Stimulated activated CD8-positive, alpha-beta memory T cell treated with anti-CD3 and anti-CD28 coated beads, Interleukin-2, amount 100 ng/mL, for 1 hour (primary cell): ENCODE results near the gene FNDC8.
"Not testable (repeated sequence)": the region's sequence is repeated elsewhere in the genome, so short reads cannot be mapped to it uniquely, and the experiment has no call there.

ENCODE experiments used
- DNase-seq, 2 donors: peaks; one replicate each; pipeline ENCODE4 v3.0.0-alpha.2; 2020; ENCODE audit warnings: low read depth in 2 of 2

FNDC8 gene

DNA sequence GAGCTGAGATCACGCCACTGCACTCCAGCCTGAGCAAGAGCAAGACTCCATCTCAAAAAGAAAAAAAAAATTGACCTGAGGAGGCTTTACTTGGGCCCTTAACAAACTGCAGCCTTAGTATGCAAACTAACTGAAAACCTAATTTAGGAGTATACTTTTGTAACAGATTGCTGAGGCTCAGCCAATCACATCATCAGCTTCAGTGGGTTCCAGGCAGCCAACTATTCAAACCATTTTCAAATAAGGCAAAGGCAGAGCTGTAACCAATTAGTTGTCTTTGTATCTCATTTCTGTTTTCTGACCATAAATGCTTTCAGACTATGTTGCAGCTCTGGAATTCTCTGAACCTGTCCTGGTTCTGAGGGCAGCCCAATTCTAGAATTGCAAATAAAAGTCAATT lies 25.7 kb upstream of the FNDC8 start:
- DNase-seq: no peak

GRCh38 chr17:35097776-35098175 lies 23.6 kb upstream of the FNDC8 start:
- DNase-seq: no peak

GRCh38 chr17:35099908-35100307 lies 21.5 kb upstream of the FNDC8 start:
- DNase-seq: no peak

DNA sequence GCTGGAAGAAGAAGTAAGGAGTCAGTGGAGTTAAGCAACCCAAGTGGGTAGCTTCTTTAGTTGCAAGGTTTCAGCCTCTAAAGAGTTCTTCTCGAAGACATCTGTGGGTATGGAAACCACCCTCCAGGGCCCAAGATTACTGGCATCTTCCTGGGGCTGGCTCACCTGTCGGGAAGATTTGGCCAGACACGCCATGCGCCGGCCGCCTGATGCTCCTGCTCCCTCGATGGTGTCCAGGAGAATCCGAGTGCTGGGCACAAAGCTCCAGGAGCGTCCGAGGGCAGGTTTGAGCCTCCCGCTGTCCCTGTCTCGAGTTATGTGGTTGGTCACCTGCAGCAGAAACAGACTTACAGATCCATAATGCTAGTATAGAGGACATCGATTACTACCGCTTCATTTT lies 20.4 kb upstream of the FNDC8 start:
- no peak for DNase-seq

DNA sequence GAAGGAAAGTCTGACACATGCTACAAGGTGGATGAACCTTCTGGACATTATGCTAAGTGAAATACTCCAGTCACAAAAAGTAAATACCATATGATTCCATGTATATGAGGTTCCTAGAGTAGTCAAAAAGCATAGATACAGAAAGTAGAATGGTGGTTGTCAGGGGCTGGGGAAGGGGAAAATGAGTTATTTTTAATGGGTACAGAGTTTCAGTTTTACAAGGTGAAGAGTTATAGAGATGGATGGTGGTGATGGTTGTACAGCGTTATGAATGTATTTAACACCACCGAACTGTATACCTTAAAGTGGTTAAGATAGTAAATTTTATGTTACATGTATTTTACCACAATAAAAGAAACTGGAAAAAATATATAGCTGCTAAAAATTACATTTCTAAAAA lies 19.7 kb upstream of the FNDC8 start:
- no peak for DNase-seq

DNA sequence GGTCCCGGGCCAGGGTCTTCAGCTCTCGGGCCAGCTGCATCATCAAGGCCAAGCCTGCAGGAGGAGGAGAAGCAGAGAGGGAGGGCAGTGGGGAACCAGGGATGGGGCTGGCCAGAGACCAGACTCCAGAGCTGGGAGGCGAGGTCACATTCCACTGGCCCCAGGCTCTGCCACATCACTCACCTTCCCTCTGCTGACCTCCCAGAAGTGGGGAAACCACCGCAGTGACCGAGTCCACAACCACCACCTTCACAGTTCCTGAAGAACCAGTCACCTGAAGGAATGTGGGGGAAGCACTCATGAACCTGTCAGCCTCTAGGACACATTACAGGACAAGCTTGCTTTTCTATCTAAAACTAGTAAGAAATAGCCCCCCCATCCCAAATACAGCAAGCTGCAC lies 18.1 kb upstream of the FNDC8 start:
- no peak for DNase-seq

- no peak for DNase-seq
Observed at GRCh38 chr17:35104844-35105450, 16.5 kb upstream of the FNDC8 start.

DNA sequence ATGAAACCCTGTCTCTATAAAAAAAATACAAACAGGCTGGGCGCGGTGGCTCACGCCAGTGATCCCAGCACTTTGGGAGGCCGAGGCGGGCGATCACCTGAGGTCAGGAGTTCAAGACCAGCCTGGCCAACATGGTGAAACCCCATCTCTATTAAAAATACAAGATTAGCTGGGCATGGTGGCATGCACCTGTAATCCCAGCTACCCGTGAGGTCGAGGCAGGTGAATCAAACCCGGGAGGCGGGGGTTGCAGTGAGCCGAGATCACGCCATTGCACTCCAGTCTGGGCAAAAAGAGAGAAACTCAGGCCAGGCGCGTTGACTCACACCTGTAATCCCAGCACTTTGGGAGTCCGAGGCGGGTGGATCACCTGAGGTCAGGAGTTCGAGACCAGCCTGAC lies 10.6 kb upstream of the FNDC8 start:
- DNase-seq: not testable (repeated sequence)

DNA sequence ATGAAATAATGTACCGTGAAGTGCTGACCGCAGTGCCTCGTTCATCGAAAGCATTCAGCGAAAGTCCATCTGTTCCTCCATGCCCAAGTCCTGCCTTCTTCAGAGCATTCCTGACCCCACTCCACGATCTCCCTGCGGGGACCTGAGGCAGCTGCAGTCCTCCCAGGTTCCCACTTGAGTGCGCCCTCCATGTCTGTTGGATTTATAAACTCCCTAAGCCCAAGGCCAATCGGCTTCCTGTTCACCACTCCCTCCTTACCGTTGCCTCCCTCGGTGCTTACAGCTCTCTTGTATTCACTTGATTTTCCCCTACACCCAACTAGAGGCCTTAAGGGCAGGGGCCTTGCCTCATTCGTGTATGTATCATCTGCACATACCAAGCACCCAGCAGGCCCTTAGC lies 4.6 kb upstream of the FNDC8 start:
- no peak for DNase-seq

DNA sequence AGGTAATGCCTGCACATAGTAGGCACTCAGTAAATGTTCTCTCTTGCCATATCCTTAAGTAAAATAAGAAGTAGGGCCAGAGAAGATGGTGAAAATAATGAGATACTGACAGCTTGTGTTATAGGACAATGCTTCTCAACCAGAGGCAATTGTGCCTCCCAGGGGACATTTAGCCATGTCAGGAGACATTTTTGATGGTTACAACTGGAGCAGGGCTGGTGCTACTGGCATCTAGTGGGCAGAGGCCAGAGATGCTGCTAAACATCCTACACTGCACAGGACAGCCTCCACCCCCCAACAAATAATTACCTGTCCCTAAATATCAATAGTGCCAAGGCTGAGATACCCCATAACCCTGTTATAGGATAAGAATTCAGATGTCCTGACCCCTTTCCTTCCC lies 3.4 kb upstream of the FNDC8 start:
- DNase-seq: no peak

- DNase-seq: peak; percentile 60 to 64
Observed at GRCh38 chr17:35119370-35120165, 1.8 kb upstream of the FNDC8 start, which contains the start of gene RAD51D. Gene RAD51D (minus strand): TSS chr17:35119860. CDS start chr17:35119613, 247 bp downstream.

DNA sequence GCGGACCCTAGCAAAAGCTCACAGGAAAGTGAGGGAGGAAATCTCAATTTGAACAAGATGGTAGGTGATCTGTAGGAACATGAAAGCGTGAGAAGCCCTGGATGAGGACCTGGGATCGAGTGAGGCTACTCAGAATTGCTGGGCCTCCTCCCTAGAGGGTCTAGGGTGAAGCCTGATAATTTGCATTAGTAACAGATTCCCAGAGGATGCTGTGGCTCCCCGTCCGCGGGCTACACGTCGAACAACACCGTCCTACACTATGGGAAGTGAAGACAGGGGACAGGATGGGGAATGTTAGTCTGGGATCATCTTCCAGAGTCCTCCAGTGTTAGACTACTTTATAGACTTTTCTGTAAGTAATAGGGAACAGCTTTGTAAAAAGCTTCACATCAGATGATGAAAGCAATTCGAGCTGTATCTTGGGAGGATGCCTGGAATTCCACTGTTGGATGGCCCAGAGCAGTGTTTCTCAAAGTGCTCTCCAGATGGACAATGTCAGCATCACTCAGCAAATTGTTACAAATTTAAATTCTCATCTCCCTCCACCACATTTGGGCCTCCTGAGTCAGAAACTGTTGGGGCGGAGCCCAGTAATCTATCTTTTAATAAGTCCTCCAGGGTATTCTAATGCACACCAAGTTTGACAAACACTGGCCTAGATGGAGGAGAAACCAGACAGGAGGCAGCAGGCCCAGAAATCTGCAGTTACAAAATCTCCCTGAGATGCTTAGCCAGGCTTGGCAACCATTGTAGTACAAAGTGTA lies 6.5 kb downstream of the FNDC8 start:
- DNase-seq: no peak

DNA sequence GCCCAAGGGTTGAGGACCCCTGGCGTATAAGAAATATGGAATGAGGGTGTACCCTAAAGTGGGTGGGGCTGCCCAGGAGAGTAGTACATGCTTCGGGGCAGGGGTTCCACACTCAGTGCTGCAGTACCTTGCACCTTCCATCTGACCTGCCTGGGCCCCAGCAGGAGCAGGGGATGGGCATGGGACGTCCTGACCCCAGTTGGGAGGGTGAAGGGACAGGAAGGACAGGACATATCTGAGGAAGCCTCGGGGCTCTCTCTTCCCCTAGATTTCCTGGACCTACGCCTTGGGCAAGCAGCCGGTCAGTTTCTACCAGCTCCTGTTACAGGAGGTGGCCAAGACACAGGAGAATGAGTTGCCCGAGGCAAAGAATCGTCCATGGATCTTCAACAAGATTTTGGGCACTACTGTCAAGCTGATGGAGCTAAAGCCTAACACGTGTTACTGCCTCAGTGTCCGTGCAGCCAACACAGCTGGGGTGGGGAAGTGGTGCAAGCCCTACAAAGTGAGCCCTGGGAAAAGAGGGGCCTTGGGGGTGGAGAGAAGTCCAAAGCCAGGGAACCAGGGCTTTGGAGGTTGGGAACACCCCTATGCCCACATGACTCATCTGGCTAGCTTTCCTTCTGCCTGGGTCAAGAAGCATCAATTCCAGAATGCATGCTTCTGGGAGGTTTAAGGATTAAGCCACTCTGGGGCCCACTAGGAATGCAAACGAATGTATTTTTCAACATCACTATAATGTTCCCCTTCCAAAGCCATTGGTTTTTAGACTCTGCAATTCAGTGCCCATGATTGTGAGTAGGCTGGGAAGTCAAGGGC lies 7.9 kb downstream of the FNDC8 start:
- no peak for DNase-seq

DNA sequence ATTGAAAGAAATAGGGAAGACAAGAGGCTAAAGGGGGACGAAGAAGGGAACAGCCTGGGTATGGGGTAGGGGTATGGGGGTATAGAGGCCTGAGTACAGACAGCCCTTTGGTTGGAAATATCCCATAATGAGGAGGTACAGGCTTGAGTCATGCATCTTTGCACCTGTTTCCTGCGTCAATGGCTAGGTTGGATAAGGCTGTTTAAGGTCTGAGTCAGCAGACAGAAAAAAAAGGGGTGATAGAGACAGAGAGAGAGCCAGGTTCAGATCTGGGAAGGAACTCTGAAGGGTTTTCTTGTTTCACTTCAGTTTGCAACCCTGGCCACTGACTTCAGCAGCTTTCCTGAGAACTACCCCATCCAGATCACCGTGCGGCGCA lies 8.5 kb downstream of the FNDC8 start:
- no peak for DNase-seq

DNA sequence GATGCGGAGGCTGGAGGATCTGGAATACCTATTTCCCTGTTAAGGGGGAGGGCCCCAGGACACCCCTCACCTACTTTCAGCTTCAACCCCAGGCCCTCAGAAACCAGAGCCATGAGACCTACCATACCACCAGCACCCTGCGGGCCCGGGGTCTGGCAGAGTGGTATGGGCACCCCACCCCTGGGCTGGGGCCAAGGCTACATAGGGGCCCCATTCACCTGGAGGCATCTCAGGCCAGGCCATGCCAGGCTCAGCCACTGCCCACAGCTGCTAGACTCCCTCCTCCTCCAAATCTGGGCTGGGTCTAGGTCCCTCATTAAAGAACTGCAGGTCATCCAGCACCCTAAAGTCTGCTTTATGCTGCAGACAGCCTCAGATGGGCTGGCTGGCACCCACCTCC lies 9.0 kb downstream of the FNDC8 start:
- DNase-seq: no peak

DNA sequence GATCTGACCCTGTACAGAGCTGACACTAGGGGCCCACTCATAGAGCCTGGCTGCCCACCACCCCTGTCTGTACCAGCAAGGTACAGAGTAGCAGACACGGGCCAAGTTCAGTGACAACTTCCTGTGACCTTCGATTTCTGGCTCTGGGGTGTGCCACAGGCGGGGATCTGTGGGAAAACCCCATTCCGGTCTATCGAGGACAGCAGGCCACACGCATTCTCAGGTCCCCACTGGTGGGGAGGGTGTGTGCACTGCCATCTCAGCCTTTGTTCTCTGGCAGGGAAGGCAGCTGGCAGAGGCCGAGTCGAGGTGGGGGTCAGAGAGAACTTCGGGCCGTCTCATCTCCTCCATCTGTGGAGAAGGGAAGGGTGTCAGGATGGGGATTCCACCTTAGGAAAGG lies 10.7 kb downstream of the FNDC8 start:
- DNase-seq: no peak

DNA sequence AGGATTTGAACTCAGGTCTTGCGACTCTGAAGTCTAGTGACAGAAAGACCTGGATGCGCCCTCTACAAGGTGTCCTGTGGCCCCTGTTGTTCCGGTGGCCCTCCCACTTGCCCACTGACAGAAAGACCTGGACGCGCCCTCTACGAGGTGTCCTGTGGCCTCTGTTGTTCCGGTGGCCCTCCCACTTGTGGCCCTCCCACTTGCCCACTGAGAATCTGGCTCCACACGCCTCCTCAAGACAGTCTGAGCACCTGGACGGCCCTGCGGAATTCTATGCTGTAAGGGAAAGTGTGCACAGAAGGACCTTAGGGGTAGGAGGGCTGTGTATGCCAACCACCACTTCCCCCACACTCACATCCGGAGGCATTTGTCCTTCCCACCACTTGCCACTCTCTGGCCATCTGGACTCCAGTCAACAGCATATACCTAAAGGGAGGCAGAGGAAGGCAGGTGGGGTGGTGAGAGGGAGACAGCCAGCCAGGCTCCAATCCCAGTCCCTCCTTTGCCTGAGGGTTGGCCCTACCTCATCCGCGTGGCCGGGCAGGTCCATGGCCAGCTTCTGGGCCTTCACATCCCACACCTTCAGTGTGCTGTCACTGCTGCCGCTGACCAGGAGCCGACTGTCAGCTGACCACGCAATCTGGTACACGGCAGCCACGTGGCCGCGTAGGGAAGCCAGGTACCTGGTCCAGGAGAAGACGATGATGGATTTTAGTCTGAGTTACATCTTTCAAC lies 11.6 kb downstream of the FNDC8 start:
- DNase-seq: no peak

GRCh38 chr17:35135322-35135721 lies 13.9 kb downstream of the FNDC8 start:
- no peak for DNase-seq

- DNase-seq: no peak
Observed at GRCh38 chr17:35138218-35138617, 16.8 kb downstream of the FNDC8 start.

DNA sequence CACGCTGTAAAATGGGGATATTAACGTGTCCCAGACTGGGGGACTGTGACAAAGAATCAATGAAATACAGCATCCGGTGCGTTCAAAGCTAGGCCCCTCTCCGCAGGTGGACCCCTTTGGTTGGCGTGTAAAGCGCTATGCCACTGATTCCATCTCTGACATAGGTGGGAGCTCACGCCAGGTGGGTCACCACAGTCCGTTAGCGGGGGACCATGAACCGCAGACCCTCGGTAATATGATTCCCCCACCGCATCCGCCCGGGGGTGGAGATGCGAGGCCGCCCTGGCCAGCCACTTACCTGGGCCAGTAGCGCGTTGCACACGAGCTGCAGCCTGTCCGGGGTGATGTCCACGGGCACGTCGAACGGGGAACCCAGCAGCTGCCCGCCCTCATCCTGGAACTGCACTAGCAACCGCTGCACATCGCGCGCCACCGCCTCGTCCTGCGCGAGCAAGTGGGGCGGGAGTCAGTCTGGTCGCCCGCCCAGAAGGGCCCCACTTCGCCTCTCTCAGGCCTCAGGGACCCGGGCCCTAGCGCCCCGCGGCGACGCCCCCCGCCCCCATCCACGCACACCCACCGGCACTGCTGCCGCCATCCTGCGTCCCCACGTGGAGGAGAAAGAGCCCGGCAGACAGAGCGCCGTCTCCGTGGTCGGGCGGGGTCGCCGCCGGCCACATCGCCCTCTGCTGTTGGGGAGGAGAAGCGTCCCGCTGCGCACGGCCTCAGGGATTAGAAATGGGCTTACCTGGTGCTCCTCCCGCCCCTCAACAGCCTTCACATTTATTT lies 20.5 kb downstream of the FNDC8 start, which contains the start of gene NLE1:
Gene NLE1, minus strand, starts transcription at position 623 of the 786 bp plus-strand sequence. Its CDS starts 28 bp downstream, at position 595.
- DNase-seq: peak; percentile 75 to 80
